GM12878 (cell line): ENCODE data around the gene TMEM63B. TPM values are rescaled to one million over a fixed set of nuclear protein-coding genes. Genes with fewer than 3 reads are reported as not detected.
A peak's percentile ranks its signal among the peaks of the same experiment; 100 is the strongest.

ENCODE experiments used
- ATF2 ChIP-seq: IDR thresholded peaks from 2 replicates; pipeline ENCODE4 v1.6.1; 2012; ENCODE audit warnings: low read length, inconsistent platforms
- BACH1 ChIP-seq: fragments of 450-650 bp; IDR thresholded peaks from 2 replicates; pipeline ENCODE4 v1.6.1; 2017; ENCODE audit warnings: mild to moderate bottlenecking, borderline replicate concordance
- BMI1 ChIP-seq: fragments of 450-650 bp; IDR thresholded peaks from 2 replicates; pipeline ENCODE4 v1.6.1; 2016; ENCODE audit warnings: mild to moderate bottlenecking, moderate library complexity, borderline replicate concordance
- CTCF ChIP-seq, 3 experiments: IDR thresholded peaks in 2 of 3; conservative IDR thresholded peaks in 1 of 3; 2 replicates each; pipeline ENCODE4 v1.5.1; 2011; ENCODE audit warnings: low read depth in 3 of 3, low read length in 3 of 3, mild to moderate bottlenecking in 3 of 3, control low read depth in 2 of 3, moderate library complexity in 2 of 3, inconsistent platforms in 1 of 3, mixed read lengths in 1 of 3; ENCODE audit not compliant: control insufficient read depth in 2 of 3, insufficient read depth in 1 of 3; ENCODE audit errors: extremely low read depth in 1 of 3
- EED ChIP-seq: sonication (generic); IDR thresholded peaks from 2 replicates; pipeline ENCODE4 v1.6.1; 2016; ENCODE audit warnings: antibody characterized with exemption, low read depth
- HSF1 ChIP-seq: fragments of 150-350 bp; IDR thresholded peaks from 2 replicates; pipeline ENCODE4 v1.6.1; 2014; ENCODE audit warnings: mild to moderate bottlenecking, low read depth, low read length
- KAT2A ChIP-seq: conservative IDR thresholded peaks from 2 replicates; pipeline ENCODE4 v1.6.1; 2011; ENCODE audit warnings: low read depth, low read length; ENCODE audit not compliant: control insufficient read depth
- LARP7 ChIP-seq: fragments of 450-650 bp; IDR thresholded peaks from 2 replicates; pipeline ENCODE4 v1.6.1; 2017; ENCODE audit warnings: mild to moderate bottlenecking
- MEF2A ChIP-seq: IDR thresholded peaks from 2 replicates; pipeline ENCODE4 v1.6.1; 2011; ENCODE audit warnings: low read depth, mild to moderate bottlenecking, low read length, moderate library complexity; ENCODE audit not compliant: insufficient read depth
- NKRF ChIP-seq: fragments of 450-650 bp; conservative IDR thresholded peaks from 2 replicates; pipeline ENCODE4 v1.6.1; 2017; ENCODE audit warnings: mild to moderate bottlenecking, moderate library complexity
- PKNOX1 ChIP-seq: fragments of 450-650 bp; IDR thresholded peaks from 2 replicates; pipeline ENCODE4 v1.6.1; 2016; ENCODE audit warnings: mild to moderate bottlenecking
- PRDM15 ChIP-seq: fragments of 450-650 bp; formaldehyde crosslinking; IDR thresholded peaks from 2 replicates; pipeline ENCODE4 v1.4.0; 2020; ENCODE audit warnings: mild to moderate bottlenecking, moderate library complexity
- RELA ChIP-seq: fragments of 450-650 bp; IDR thresholded peaks from 2 replicates; pipeline ENCODE4 v1.8.0; 2014; ENCODE audit warnings: borderline replicate concordance; ENCODE audit not compliant: partially characterized antibody
- SIN3A ChIP-seq: IDR thresholded peaks from 2 replicates; pipeline ENCODE4 v1.6.1; 2012; ENCODE audit warnings: low read depth, low read length, improper control_type of control experiment
- SIX5 ChIP-seq: IDR thresholded peaks from 2 replicates; pipeline ENCODE4 v1.6.1; 2011; ENCODE audit warnings: mild to moderate bottlenecking, low read depth, low read length, moderate library complexity; ENCODE audit not compliant: severe bottlenecking
- SP1 ChIP-seq: IDR thresholded peaks from one replicate; pipeline ENCODE4 v1.6.1; 2011; ENCODE audit warnings: low read depth, low read length
- SREBF2 ChIP-seq: IDR thresholded peaks from 2 replicates; pipeline ENCODE4 v1.6.1; 2012; ENCODE audit warnings: mild to moderate bottlenecking, low read length
- polyA plus RNA-seq, 11 experiments: library from polyadenylated mRNA; depleted of rRNA in 4 of 11; unstranded in 6 of 11; stranded (reverse) in 5 of 11; fragments of >200 nt; fragmentation: Nextera tagmentation in 4 of 11; fragmentation: Illumina TruSeq in 1 of 11; extraction: Ambion mirVana in 4 of 11; extraction: Trizol in 1 of 11; gene quantifications; 1 replicate in 1 of 11; 2 replicates in 10 of 11; pipeline versions ENCODE4 v1.2.1 to v1.2.3, GENCODE V29; 2011 to 2016; ENCODE audit warnings: inconsistent platforms in 2 of 11, missing spikeins in 2 of 11, low read depth in 1 of 11
- total RNA-seq, 4 experiments: library from RNA; depleted of rRNA in 3 of 4; stranded (reverse); fragments of >200 nt in 3 of 4; fragmentation: Illumina TruSeq in 1 of 4; extraction: Trizol in 1 of 4; gene quantifications; 2 replicates each; pipeline versions ENCODE4 v1.2.1 to v1.2.3, GENCODE V29; 2013 to 2021

The TMEM63B gene
- total and polyA plus RNA-seq, 10 of the 15 experiments (the other 5 are each of a cell fraction or from before 2014, with no cell fraction given), result 0.09 to 15.0 (median 7.1) TPM; not detected in 1

- TF ChIP-seq RELA, result no peak
- peak; percentile 75 for TF ChIP-seq PKNOX1
- no peak for TF ChIP-seq CTCF (IDR thresholded peaks at IDR 0.05 in 2 of 3, conservative IDR thresholded peaks at IDR 0.05 in 1 of 3; ENCODE audit: control insufficient read depth in 2 of 3, extremely low read depth in 1 of 3, insufficient read depth in 1 of 3, low read depth in 3 of 3, low read length in 3 of 3)
- no peak for TF ChIP-seq LARP7
- no peak for TF ChIP-seq HSF1
- peak; percentile 40; the same call in 1 of the 2 replicates for TF ChIP-seq SIN3A
- no peak for TF ChIP-seq ATF2
- no peak; the same call in 1 of the 2 replicates for TF ChIP-seq NKRF
- TF ChIP-seq KAT2A, result no peak
- TF ChIP-seq SP1, result no peak
- TF ChIP-seq SIX5, result no peak
- TF ChIP-seq BMI1, result no peak
- TF ChIP-seq EED, result peak; percentile 51; the same call in 1 of the 2 replicates
- 0 out of 2 replicates have a peak, but pooled peaks have one; percentile 24 for TF ChIP-seq MEF2A
- TF ChIP-seq PRDM15 (CRISPR knock-in tag), result no peak
- TF ChIP-seq BACH1, result no peak
- no peak for TF ChIP-seq SREBF2
These were observed 819 bp upstream of the TMEM63B start (continued) for GRCh38 chr6:44126320-44127149.
